Measurements from ENCODE around the gene GALNT10.

DNA sequence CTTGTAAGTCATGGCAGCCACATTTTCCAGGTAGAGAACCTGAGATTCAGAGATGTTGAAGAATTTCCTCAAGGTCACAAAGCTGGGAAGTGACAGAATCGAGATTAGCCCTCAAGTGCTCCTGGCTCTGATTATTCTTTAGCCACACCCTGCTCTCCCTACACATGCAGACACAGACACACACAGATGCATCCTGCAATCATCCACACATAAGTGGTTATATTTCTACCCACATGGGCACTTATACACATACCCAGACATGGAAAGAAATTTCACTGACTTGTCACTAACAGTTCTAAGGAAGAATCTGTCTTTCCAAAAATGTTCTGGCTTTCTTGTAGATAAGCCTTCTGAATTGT, 32.2 kb upstream of the GALNT10 start:
- TF ChIP-seq, protein P1, sequence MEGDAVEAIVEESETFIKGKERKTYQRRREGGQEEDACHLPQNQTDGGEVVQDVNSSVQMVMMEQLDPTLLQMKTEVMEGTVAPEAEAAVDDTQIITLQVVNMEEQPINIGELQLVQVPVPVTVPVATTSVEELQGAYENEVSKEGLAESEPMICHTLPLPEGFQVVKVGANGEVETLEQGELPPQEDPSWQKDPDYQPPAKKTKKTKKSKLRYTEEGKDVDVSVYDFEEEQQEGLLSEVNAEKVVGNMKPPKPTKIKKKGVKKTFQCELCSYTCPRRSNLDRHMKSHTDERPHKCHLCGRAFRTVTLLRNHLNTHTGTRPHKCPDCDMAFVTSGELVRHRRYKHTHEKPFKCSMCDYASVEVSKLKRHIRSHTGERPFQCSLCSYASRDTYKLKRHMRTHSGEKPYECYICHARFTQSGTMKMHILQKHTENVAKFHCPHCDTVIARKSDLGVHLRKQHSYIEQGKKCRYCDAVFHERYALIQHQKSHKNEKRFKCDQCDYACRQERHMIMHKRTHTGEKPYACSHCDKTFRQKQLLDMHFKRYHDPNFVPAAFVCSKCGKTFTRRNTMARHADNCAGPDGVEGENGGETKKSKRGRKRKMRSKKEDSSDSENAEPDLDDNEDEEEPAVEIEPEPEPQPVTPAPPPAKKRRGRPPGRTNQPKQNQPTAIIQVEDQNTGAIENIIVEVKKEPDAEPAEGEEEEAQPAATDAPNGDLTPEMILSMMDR (conservative IDR thresholded peaks at IDR 0.05 in 1 of 2, IDR thresholded peaks at IDR 0.05 in 1 of 2; ENCODE audit: low read depth in 1 of 2, low read length in 2 of 2): no peak
- TF ChIP-seq EZH2 (IDR thresholded peaks at IDR 0.05; ENCODE audit: low read length, missing control alignments): no peak

Data from fibroblast of lung (primary cell).